CD4-positive, CD25-positive, alpha-beta regulatory T cell (primary cell): Measurements from ENCODE around the gene MEAF6. TPM values are rescaled to one million over a fixed set of nuclear protein-coding genes. Genes with fewer than 3 reads are reported as not detected.
"Not testable (repeated sequence)": the region's sequence is repeated elsewhere in the genome, so short reads cannot be mapped to it uniquely, and the experiment has no call there.

Experiments used
- ATAC-seq, 2 donors: fragments of 150-1000 bp; cut with Tn5 transposase; one replicate each; pipeline ENCODE4 v1.10.0; 2021; ENCODE audit warnings: low read depth in 2 of 2, moderate number of reproducible peaks in 2 of 2, moderate library complexity in 1 of 2
- DNase-seq, 3 donors: peaks; one replicate each; pipeline versions ENCODE4 v3.0.0 to v3.0.0-alpha.2; 2012 to 2022; ENCODE audit warnings: mixed read lengths in 1 of 3
- H3K27ac ChIP-seq: one replicate; pipeline ENCODE4 v1.7.0; 2013; ENCODE audit warnings: mild to moderate bottlenecking, low read length; ENCODE audit not compliant: insufficient read depth, poor library complexity, severe bottlenecking
- H3K27me3 ChIP-seq: one replicate; pipeline ENCODE4 v1.7.0; 2013; ENCODE audit warnings: low read length; ENCODE audit not compliant: control insufficient read depth, insufficient read depth
- H3K36me3 ChIP-seq: one replicate; pipeline ENCODE4 v1.7.0; 2013; ENCODE audit warnings: mild to moderate bottlenecking, low read length, moderate library complexity; ENCODE audit not compliant: control insufficient read depth, insufficient read depth
- H3K4me1 ChIP-seq: 2 replicates; pipeline ENCODE4 v1.7.0; 2013; ENCODE audit warnings: mild to moderate bottlenecking, low read length; ENCODE audit not compliant: insufficient read depth, control insufficient read depth, poor library complexity, severe bottlenecking
- H3K4me3 ChIP-seq: one replicate; pipeline ENCODE4 v1.7.0; 2013; ENCODE audit warnings: low read depth, mild to moderate bottlenecking, low read length, moderate library complexity
- H3K9me3 ChIP-seq, 2 experiments: 1 replicate in 1 of 2; 2 replicates in 1 of 2; pipeline ENCODE4 v1.7.0; 2013; ENCODE audit warnings: low read length in 2 of 2, mild to moderate bottlenecking in 1 of 2, moderate library complexity in 1 of 2; ENCODE audit not compliant: control insufficient read depth in 2 of 2
- H3K27ac Mint-ChIP-seq, 3 donors: one replicate each; pipeline ENCODE4 v1.8.0; 2020 to 2022; ENCODE audit warnings: mild to moderate bottlenecking in 3 of 3, mixed read lengths in 3 of 3, moderate library complexity in 2 of 3
- H3K27me3 Mint-ChIP-seq: one replicate; pipeline ENCODE4 v1.8.0; 2022; ENCODE audit warnings: mild to moderate bottlenecking, mixed read lengths
- H3K36me3 Mint-ChIP-seq: one replicate; pipeline ENCODE4 v1.8.0; 2020; ENCODE audit warnings: mixed read lengths
- H3K4me1 Mint-ChIP-seq, 4 donors: one replicate each; pipeline ENCODE4 v1.8.0; 2020 to 2022; ENCODE audit warnings: mixed read lengths in 4 of 4, mild to moderate bottlenecking in 1 of 4
- H3K4me3 Mint-ChIP-seq, 4 donors: one replicate each; pipeline ENCODE4 v1.8.0; 2020 to 2022; ENCODE audit warnings: mild to moderate bottlenecking in 4 of 4, mixed read lengths in 4 of 4, moderate library complexity in 3 of 4
- H3K9me3 Mint-ChIP-seq, 7 donors: one replicate each; pipeline ENCODE4 v1.8.0; 2020 to 2022; ENCODE audit warnings: mixed read lengths in 7 of 7, mild to moderate bottlenecking in 3 of 7, moderate library complexity in 2 of 7
- polyA plus RNA-seq, 4 donors: library from polyadenylated mRNA; unstranded; fragments of 300-500 nt; fragmentation: Illumina TruSeq; gene quantifications; one replicate each; pipeline ENCODE4 v1.2.3, GENCODE V29; 2021
- total RNA-seq: library from RNA; stranded (reverse); gene quantifications from one replicate; pipeline ENCODE4 v1.2.3, GENCODE V29; 2022

The MEAF6 gene
- total and polyA plus RNA-seq, 5 donors from 2014 or later: 52.3 to 163 (median 150) TPM

DNA sequence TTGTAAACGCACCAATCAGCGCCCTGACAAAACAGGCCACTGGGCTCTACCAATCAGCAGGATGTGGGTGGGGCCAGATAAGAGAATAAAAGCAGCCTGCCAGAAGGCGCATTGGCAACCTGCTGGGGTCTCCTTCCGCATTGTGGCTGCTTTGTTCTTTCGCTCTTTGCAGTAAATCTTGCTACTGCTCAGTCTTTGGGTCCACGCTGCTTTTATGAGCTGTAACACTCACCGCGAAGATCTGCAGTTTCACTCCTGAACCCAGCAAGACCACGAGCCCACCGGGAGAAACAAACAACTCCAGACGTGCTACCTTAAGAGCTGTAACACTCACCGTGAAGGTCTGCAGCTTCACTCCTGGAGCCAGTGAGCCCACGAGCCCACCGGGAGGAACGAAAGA is 4.4 kb upstream of the MEAF6 start:
- not testable (repeated sequence) for H3K27me3 ChIP-seq, H3K27me3 Mint-ChIP-seq, H3K9me3 ChIP-seq, H3K4me1 ChIP-seq, H3K9me3 Mint-ChIP-seq, H3K36me3 Mint-ChIP-seq, H3K36me3 ChIP-seq, ATAC-seq, H3K27ac ChIP-seq
- H3K27ac Mint-ChIP-seq: peak overlapping the region; percentile 87 to 92 (median 89)
- peaks cover 10 to 27% (median 20%) of the 10 kb centered on the region in 4 donors for H3K4me1 Mint-ChIP-seq
- peak overlapping the region; percentile 58 for H3K4me3 ChIP-seq
- peak overlapping the region; percentile 89 to 93 (median 92) for H3K4me3 Mint-ChIP-seq
- peak; percentile 44 to 60 (median 58) for DNase-seq

DNA sequence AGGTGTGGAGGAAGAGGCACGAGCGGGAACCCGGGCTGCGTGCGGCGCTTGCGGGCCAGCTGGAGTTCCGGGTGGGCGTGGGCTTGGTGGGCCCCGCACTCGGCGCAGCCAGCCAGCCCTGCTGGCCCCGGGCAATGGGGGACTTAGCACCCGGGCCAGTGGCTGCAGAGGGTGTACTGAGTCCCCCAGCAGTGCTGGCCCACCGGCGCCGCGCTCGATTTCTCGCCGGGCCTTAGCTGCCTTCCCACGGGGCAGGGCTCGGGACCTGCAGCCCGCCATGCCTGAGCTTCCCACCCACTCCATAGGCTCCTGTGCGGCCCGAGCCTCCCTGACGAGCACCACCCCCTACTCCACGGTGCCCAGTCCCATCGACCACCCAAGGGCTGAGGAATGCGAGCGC is 3.7 kb upstream of the MEAF6 start:
- not testable (repeated sequence) for H3K36me3 ChIP-seq, H3K27me3 Mint-ChIP-seq, H3K27me3 ChIP-seq, ATAC-seq, H3K36me3 Mint-ChIP-seq, H3K9me3 Mint-ChIP-seq, H3K27ac ChIP-seq, H3K27ac Mint-ChIP-seq, H3K9me3 ChIP-seq, DNase-seq, H3K4me3 ChIP-seq
- H3K4me3 Mint-ChIP-seq: peak overlapping the region in 1 of 4 donors; percentile 93
- H3K4me1 ChIP-seq: peaks cover 14% of the 10 kb centered on the region
- peaks cover 13 to 33% (median 25%) of the 10 kb centered on the region in 4 donors for H3K4me1 Mint-ChIP-seq

DNA sequence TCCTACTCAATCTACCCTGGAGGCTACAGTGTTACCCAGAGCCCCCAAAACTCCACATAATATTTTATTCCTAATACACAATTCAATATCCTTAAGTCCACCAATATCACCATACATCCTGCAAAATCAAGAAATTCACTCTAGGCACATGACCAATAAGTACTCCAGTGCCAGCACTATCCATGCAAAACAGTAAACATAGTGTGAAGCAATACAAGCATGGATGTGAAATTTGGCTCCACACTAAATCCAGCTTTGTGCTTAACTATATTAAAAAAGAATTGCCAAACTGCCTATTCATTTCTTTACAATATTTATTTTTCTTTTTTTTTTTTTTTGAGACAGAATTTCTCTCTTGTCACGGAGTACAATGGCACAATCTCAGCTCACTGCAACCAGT is 3.0 kb upstream of the MEAF6 start:
- DNase-seq (no peak), ATAC-seq (no peak)
- Mint-ChIP-seq H3K4me3 (peak overlapping the region in 3 of 4 donors; percentile 43 to 78 (median 55)), H3K27me3 (no peaks in the 10 kb centered on the region), H3K27ac (peak overlapping the region in 1 of 3 donors; percentile 41), H3K4me1 (peaks cover 16 to 39% (median 28%) of the 10 kb centered on the region in 4 donors), H3K9me3 (peaks cover 0 to 2% (median 0%) of the 10 kb centered on the region in 7 donors), H3K36me3 (no peaks in the 10 kb centered on the region)
- Histone ChIP-seq H3K27ac (no peak overlapping the region), H3K4me1 (peaks cover 19% of the 10 kb centered on the region), H3K9me3 (no peaks in the 10 kb centered on the region), H3K36me3 (peaks cover under 1% of the 10 kb centered on the region), H3K27me3 (no peaks in the 10 kb centered on the region), H3K4me3 (no peak overlapping the region)

GRCh38 chr1:37515185-37516034 is 844 bp upstream of the MEAF6 start:
- Mint-ChIP-seq H3K4me1 (peaks cover 20 to 49% (median 39%) of the 10 kb centered on the region in 4 donors), H3K36me3 (peaks cover 11% of the 10 kb centered on the region), H3K9me3 (peaks cover 0 to 2% (median 0%) of the 10 kb centered on the region in 7 donors), H3K27me3 (no peaks in the 10 kb centered on the region), H3K27ac (peak overlapping the region; percentile 96 to 99 (median 98)), H3K4me3 (peak overlapping the region; percentile 93 to 97 (median 95))
- Histone ChIP-seq H3K27me3 (no peaks in the 10 kb centered on the region), H3K9me3 (no peaks in the 10 kb centered on the region), H3K36me3 (peaks cover 11% of the 10 kb centered on the region), H3K4me1 (peaks cover 32% of the 10 kb centered on the region), H3K4me3 (peak overlapping the region; percentile 91), H3K27ac (peak overlapping the region; percentile 87)
- no peak for ATAC-seq
- DNase-seq: no peak

GRCh38 chr1:37513795-37514349 is 694 bp downstream of the MEAF6 start:
- Mint-ChIP-seq H3K27ac (peak overlapping the region; percentile 74 to 95 (median 91)), H3K4me3 (peak overlapping the region; percentile 94 to 98 (median 96)), H3K9me3 (peaks cover 0 to 1% (median 0%) of the 10 kb centered on the region in 7 donors), H3K27me3 (no peaks in the 10 kb centered on the region), H3K4me1 (peaks cover 17 to 45% (median 39%) of the 10 kb centered on the region in 4 donors), H3K36me3 (peaks cover 17% of the 10 kb centered on the region)
- Histone ChIP-seq H3K4me3 (peak overlapping the region; percentile 84), H3K4me1 (peaks cover 32% of the 10 kb centered on the region), H3K9me3 (no peaks in the 10 kb centered on the region), H3K36me3 (peaks cover 17% of the 10 kb centered on the region), H3K27me3 (no peaks in the 10 kb centered on the region), H3K27ac (peak overlapping the region; percentile 87)
- no peak for ATAC-seq
- peak; percentile 38 to 55 (median 42) for DNase-seq

DNA sequence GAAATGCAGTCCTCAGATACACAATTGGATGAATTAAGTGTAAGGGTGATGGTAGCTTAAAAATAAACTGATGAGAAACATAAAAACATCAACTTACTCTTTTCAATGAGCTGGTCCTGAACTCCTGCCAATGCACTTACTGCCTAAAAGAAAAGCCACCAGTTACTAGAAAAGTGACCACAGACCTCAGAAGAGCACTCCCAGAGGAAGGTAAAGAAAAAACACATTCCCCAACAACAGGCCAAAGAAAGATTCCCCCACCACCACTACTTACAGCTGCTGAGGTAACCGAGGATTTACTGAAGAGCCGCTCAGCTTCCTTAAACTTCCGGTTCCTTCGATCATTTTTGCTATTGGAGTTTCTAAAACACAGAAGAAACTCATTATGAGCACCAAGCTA is 5.4 kb downstream of the MEAF6 start:
- H3K4me3 Mint-ChIP-seq: no peak overlapping the region
- H3K4me1 Mint-ChIP-seq: peaks cover 10 to 46% (median 36%) of the 10 kb centered on the region in 4 donors

GRCh38 chr1:37506740-37507139 is 7.8 kb downstream of the MEAF6 start:
- no peaks in the 10 kb centered on the region for H3K27me3 ChIP-seq
- H3K9me3 ChIP-seq: no peaks in the 10 kb centered on the region
- DNase-seq (no peak), ATAC-seq (no peak)
- Mint-ChIP-seq H3K27me3 (no peaks in the 10 kb centered on the region), H3K4me1 (peaks cover 5 to 32% (median 24%) of the 10 kb centered on the region in 4 donors), H3K4me3 (no peak overlapping the region), H3K27ac (peak overlapping the region in 1 of 3 donors; percentile 38), H3K9me3 (peaks cover 0 to 1% (median 0%) of the 10 kb centered on the region in 7 donors), H3K36me3 (peaks cover 38% of the 10 kb centered on the region)
- H3K4me3 ChIP-seq: no peak overlapping the region
- H3K4me1 ChIP-seq: peaks cover 7% of the 10 kb centered on the region
- peaks cover 69% of the 10 kb centered on the region for H3K36me3 ChIP-seq
- no peak overlapping the region for H3K27ac ChIP-seq

More for the DNA sequence above, 5.4 kb downstream of the MEAF6 start:
- ATAC-seq: no peak
- DNase-seq: no peak
- Histone ChIP-seq H3K27me3 (no peaks in the 10 kb centered on the region), H3K27ac (no peak overlapping the region), H3K36me3 (peaks cover 55% of the 10 kb centered on the region), H3K9me3 (no peaks in the 10 kb centered on the region), H3K4me1 (peaks cover 27% of the 10 kb centered on the region), H3K4me3 (no peak overlapping the region)
- Mint-ChIP-seq H3K27me3 (no peaks in the 10 kb centered on the region), H3K36me3 (peaks cover 35% of the 10 kb centered on the region), H3K27ac (peak overlapping the region in 1 of 3 donors; percentile 4), H3K9me3 (peaks cover 0 to 1% (median 0%) of the 10 kb centered on the region in 7 donors)
